NCI-H128 (cell line): ENCODE measurements around the gene TDRD3.
"Not testable (repeated sequence)": the region's sequence is repeated elsewhere in the genome, so short reads cannot be mapped to it uniquely, and the experiment has no call there.

ENCODE experiments used
- DNase-seq: peaks from one replicate; lab custom pipeline; 2025; ENCODE audit not compliant: unreplicated experiment; lab: John Stamatoyannopoulos, UW

The TDRD3 gene

GRCh38 chr13:60396783-60397703 lies at the start of gene TDRD3:
Gene TDRD3, plus strand, starts transcription at chr13:60397220. Its CDS starts 145 bp downstream, at chr13:60397365.
- peak; percentile 61 for DNase-seq

GRCh38 chr13:60347690-60348089 lies 49.3 kb upstream of the TDRD3 start:
- no peak for DNase-seq

GRCh38 chr13:60348097-60348496 lies 48.9 kb upstream of the TDRD3 start:
- DNase-seq = no peak

GRCh38 chr13:60351326-60351725 lies 45.7 kb upstream of the TDRD3 start:
- no peak for DNase-seq

- DNase-seq = no peak
Observed at GRCh38 chr13:60351855-60352615, 45.0 kb upstream of the TDRD3 start.

- DNase-seq = no peak
Observed at GRCh38 chr13:60352644-60353043, 44.4 kb upstream of the TDRD3 start.

GRCh38 chr13:60355056-60355455 lies 42.0 kb upstream of the TDRD3 start:
- DNase-seq = no peak

- no peak for DNase-seq
Observed at GRCh38 chr13:60356970-60357369, 40.0 kb upstream of the TDRD3 start.

- no peak for DNase-seq
Observed at GRCh38 chr13:60358453-60358852, 38.6 kb upstream of the TDRD3 start.

GRCh38 chr13:60363288-60363687 lies 33.7 kb upstream of the TDRD3 start:
- DNase-seq = no peak

- DNase-seq = no peak
Observed at GRCh38 chr13:60369242-60369641, 27.8 kb upstream of the TDRD3 start.

- no peak for DNase-seq
Observed at GRCh38 chr13:60370343-60370742, 26.7 kb upstream of the TDRD3 start.

GRCh38 chr13:60372141-60372540 lies 24.9 kb upstream of the TDRD3 start:
- no peak for DNase-seq

- not testable (repeated sequence) for DNase-seq
Observed at GRCh38 chr13:60379282-60379681, 17.7 kb upstream of the TDRD3 start.

GRCh38 chr13:60379837-60380565 lies 17.0 kb upstream of the TDRD3 start:
- no peak for DNase-seq

GRCh38 chr13:60384911-60385310 lies 12.1 kb upstream of the TDRD3 start:
- no peak for DNase-seq

GRCh38 chr13:60386250-60386649 lies 10.8 kb upstream of the TDRD3 start:
- DNase-seq = no peak

GRCh38 chr13:60392131-60392530 lies 4.9 kb upstream of the TDRD3 start:
- DNase-seq = no peak

GRCh38 chr13:60395971-60396782 lies 843 bp upstream of the TDRD3 start:
- peak; percentile 89 for DNase-seq

GRCh38 chr13:60397704-60398378 lies 821 bp downstream of the TDRD3 start:
- DNase-seq = no peak
